Measurements from ENCODE around the gene TRA2B.

DNA sequence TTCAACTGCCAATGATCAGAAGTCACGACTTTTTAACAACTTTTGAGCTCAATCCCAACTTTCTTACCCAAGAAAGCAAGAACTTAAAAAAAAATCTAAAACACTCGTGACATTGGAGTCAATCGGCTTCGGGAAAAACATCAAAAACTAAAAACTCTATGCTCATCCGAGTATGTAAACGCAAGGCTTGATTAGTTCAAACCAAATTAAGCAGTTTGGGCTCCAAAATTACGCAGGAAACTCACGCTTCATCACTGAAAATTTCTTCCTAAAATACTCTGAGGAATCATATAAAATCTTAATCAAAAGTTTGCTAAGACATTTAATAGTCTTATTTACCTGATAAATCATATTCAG lies 1.6 kb downstream of the TRA2B start:
- TF ChIP-seq, protein P1, sequence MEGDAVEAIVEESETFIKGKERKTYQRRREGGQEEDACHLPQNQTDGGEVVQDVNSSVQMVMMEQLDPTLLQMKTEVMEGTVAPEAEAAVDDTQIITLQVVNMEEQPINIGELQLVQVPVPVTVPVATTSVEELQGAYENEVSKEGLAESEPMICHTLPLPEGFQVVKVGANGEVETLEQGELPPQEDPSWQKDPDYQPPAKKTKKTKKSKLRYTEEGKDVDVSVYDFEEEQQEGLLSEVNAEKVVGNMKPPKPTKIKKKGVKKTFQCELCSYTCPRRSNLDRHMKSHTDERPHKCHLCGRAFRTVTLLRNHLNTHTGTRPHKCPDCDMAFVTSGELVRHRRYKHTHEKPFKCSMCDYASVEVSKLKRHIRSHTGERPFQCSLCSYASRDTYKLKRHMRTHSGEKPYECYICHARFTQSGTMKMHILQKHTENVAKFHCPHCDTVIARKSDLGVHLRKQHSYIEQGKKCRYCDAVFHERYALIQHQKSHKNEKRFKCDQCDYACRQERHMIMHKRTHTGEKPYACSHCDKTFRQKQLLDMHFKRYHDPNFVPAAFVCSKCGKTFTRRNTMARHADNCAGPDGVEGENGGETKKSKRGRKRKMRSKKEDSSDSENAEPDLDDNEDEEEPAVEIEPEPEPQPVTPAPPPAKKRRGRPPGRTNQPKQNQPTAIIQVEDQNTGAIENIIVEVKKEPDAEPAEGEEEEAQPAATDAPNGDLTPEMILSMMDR (conservative IDR thresholded peaks at IDR 0.05), result no peak
- no peak for TF ChIP-seq ZFX (IDR thresholded peaks at IDR 0.05)
